ENCODE results near the gene RBM12.

The RBM12 gene

DNA sequence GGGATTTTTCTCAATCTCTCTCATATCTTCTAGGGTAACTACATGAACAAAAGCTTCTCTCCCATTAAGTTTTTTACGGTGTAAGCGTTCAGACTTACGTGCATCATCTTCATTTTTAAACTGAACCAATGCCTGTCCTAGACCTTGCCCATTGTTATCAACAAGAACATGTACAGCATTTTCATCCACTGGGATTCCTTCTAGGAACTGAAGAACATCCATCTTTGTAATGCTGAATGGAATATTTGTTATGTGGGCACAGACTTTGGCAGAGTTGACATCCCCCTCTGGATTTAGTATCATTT lies 11.3 kb downstream of the RBM12 start:
- no peak for DNase-seq

DNA sequence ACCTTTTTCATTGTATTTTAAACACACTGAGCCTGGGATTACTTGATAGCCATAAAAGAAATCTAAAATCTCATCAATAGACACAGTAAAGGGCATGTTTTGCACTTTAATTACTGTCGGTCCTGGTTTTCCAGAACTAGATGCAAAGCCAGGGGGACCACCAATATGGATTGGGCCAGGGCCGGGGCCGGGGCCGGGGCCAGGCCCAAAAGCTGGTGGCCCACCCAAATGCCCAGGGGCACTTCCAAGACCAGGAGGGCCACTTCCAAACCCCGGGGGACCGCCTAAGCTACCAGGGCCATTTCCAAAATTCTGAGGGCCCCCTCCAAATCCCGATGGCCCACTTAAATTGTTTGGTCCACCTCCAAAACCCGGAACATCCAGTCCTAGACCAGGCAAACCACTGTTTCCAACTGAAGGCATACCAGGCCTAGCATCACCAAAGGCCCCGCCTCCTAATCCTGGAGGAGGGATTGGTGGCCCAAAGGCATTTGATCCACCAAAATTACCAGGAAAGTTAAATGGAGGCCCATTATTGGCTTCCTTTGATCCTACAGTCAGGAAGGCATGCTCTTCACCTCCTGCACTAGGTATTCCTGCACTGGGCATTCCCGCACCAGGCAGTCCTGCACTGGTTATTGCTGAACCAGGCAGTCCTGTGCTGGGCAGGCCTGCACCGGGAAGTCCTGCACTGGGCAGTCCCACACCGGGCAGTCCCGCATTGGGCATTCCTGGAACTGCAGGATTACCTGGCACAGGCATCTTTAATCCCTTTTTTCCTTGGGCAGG lies 11.9 kb downstream of the RBM12 start:
- DNase-seq = no peak

DNA sequence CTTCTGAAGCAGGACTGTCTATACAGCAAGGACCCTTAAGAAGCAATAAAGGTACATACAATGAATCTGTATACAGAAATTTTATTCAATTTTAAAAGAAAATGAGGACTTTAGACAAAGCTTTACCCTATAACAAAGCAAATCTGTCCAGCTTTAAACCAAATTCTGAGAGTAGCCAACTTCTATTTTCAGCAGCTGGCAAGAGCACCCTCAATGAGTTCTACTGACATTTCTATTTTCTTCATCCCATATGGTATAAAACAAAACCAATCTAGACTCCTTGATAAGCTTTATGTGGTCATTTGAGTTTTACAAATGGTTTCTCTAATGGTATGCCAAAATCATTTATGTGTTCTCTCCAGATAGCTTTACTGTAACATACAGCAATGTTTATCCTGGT lies 12.7 kb downstream of the RBM12 start:
- no peak for DNase-seq

GRCh38 chr20:35650632-35651031 lies 14.1 kb downstream of the RBM12 start:
- DNase-seq = no peak

GRCh38 chr20:35648836-35649235 lies 15.9 kb downstream of the RBM12 start:
- DNase-seq = no peak

DNA sequence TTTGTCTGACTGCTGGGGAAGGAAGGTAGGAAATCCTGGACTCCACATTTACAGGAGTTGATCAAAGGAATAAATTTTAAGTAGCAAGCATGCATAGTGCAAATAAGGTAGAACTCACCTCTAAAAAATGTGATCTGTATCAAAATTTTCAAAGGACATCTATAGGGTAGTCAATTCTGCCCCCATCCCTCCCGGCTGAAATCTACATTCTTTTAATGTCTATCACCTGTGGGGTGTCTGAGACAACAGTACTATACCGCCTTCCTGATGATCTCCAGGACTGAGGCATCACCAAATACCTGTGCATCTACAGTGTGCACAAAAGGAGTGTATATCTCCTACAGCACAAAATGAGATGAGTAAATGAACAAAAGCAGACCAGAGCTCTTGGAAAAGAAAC lies 19.9 kb downstream of the RBM12 start:
- no peak for DNase-seq

DNA sequence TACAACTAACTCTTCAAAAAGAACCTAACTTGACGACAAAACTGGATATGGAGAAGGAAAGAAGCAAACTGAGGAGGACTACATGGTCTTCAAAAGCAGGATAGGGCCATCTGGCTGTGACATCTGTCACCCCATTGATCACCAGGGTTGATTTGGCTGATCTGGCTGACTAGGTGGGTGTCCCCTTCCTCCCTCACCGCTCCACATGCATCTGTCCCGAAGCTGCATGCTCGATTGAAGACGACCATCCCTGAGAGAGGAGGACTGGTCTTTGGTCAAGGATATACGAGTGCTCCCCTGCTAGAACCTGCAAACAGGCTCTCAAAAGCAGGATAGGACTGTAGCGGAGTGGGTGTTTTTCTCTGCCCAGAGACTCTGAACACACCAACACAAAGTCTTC lies 21.7 kb downstream of the RBM12 start:
- no peak for DNase-seq

DNA sequence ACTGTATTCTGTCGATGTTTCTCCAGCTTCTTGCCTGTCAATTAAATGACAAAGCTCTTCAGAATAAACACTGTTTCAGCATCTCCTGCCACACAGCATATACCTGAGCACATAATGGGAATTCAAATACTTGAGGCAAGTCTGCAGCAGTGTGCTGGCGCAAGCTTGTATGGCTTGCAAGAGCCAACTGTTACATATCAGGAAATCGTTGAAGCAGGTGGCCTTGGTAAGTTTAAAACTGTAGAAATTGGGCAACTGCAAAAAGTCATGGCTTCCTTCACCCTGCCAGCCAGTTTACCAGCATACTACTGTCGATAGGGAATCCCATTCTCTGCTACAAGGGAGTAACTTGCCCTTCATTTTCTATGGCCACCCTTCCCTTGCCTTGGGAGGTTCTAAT lies 23.0 kb downstream of the RBM12 start:
- no peak for DNase-seq

GRCh38 chr20:35640724-35641123 lies 24.0 kb downstream of the RBM12 start:
- DNase-seq = no peak

DNA sequence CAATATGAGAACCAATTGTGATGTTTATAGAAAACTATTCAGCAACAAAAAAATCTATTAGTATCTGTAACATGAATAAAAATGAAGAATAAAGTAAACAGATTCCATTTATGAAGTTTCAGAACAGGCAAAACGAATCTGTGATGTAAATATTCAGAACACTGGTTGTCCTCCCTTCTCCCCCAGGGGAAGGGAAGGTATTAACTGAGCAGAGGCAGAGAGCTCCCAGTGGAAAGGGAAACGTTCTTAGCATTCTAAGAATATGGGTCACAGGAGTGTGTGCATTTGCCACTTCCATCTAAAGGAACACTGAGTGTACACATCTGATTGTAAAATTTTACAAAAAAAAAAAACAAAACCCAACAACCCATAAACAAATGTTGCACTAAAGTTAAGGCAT lies 25.9 kb downstream of the RBM12 start:
- no peak for DNase-seq

- no peak for DNase-seq
Observed at GRCh38 chr20:35637276-35637675, 27.4 kb downstream of the RBM12 start.

GRCh38 chr20:35636095-35636494 lies 28.6 kb downstream of the RBM12 start:
- no peak for DNase-seq

DNA sequence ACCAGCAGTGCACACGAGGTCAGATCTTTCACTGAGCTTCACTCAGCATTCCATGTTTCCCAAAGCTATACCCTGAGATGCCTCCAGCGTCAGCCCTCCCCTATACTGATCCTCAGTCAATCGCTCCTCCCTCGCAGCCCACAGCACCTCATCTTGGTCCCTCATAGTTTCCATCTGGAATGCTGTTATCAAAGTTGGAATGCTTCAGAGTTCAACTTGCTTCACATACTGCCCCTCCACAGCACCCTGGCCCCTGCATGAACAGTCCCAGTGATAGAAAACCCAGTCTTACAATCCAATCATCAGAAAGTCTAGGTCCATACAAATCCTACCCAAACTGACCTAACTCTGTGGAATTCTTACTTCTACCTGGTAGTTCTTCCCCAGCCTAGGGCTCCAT lies 29.0 kb downstream of the RBM12 start:
- no peak for DNase-seq

DNA sequence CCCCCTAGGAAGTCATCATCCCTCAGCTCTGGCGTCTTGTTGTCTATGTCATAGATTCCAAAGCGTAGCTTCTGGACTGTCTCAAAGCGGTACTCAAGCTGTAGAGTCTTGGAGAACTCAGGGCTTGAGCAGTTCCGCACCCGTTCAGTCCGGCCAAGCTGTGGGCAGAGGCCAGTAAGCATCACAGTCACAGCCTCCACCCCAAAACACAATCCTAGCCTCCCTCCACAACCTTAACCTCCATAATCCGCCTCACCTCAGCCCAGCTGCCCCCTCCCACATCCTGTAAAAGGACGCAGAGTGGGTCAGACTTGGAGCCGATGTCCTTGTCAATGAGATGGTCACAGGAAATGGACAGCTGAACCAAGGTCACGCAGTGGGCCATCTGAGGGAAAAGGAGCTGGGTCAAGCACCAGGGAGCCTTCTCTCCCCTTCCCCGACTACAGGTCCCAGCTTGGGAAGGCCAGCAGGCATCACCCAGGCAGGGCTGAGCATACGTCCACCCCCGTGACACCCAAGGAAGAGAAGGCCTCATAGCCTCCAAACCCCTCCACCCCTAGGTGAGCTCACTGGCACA lies 32.1 kb downstream of the RBM12 start:
- no peak for DNase-seq

DNA sequence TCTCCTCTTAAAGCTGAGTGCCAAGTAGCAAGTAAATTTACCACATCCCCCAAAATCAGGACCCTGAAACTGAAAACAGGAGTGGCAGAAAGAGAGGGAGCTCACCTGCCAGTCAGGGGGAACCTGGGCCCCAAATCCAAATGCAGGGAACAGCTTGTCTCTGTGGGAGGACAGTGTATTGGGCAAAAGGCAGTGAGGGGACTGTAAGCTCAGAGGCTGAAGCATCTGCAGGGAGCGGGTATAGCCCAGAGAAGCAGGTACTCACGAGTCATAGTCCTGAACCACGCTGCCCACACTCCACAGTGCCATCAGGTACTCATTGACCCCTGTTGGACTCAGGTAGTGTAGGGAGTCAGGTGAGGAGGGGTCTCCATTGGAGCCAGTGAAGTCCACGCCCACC lies 34.1 kb downstream of the RBM12 start:
- no peak for DNase-seq

- DNase-seq = no peak
Observed at GRCh38 chr20:35629427-35630145, 35.1 kb downstream of the RBM12 start.

DNA sequence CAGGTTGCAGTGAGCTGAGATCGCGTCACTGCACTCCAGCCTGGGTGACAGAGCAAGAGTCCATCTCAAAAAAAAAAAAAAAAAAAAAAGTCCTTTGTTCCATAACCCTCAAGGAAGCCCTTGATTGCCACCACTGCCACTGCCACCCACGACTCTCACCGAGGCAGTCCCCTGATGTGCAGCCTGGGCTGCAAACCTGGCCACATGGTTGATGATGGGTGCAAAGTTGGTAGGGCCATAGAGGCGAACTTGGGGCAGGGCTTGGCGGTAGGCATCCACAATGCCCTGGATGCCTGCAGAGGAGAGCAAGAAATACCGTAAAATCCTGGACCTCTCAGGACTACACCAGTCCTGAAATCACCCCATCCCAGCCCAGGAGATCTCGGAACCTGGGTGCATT lies 37.6 kb downstream of the RBM12 start:
- DNase-seq = no peak

- DNase-seq = no peak
Observed at GRCh38 chr20:35626386-35627001, 38.2 kb downstream of the RBM12 start.

- no peak for DNase-seq
Observed at GRCh38 chr20:35625584-35626385, 38.9 kb downstream of the RBM12 start.

- DNase-seq = peak in 1 of 2 experiments; percentile 57
Observed at GRCh38 chr20:35621560-35621946, 43.1 kb downstream of the RBM12 start.

DNA sequence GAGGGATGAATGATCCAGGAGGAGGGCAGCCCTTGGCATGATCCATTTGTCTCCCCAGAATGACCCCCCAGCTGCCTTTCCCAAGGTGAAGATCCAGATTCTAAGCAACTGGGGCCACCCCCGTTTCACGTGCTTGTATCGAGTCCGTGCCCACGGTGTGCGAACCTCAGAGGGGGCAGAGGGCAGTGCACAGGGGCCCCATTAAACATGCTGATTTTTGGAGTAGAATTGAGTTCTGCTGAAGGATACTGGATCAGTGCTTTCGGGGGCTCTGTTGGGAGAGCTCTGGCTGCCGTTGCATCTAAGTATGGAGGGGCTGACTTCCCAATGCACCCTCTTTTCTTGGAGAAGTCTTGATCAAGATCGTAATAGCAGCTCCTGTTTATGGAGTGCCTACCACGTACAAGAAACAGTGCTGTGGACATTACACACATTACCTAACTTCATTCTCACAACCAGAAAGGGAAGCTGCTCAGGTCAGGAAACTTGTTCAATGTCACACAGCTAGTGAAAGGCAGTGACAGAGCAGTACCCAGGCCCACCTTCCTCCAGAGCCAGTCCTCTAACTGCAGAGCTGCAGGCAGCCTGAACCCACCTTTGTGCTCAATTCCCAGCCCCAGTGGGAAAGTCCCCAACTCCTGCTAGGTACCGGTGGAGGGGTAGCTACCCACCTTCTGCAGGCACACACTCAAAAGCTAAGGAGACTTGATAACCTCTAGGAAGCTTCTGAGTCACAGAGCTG lies 43.7 kb downstream of the RBM12 start:
- no peak for DNase-seq

All from SW 1271 (cell line).